OCI-LY3 (cell line): ENCODE results near the gene PPME1.

ENCODE experiments used
- CTCF ChIP-seq: fragments of 200-600, 300-600 bp; sonication (generic); IDR thresholded peaks from 2 replicates; pipeline ENCODE4 v1.5.1; 2014; ENCODE audit warnings: antibody characterized with exemption, low read length, low read depth
- EZH2phosphoT487 ChIP-seq: fragments of 200-600 bp; shearing (Covaris generic); IDR thresholded peaks from 2 replicates; pipeline ENCODE4 v1.6.1; 2018; ENCODE audit warnings: antibody characterized with exemption, mixed run types, low read depth

DNA sequence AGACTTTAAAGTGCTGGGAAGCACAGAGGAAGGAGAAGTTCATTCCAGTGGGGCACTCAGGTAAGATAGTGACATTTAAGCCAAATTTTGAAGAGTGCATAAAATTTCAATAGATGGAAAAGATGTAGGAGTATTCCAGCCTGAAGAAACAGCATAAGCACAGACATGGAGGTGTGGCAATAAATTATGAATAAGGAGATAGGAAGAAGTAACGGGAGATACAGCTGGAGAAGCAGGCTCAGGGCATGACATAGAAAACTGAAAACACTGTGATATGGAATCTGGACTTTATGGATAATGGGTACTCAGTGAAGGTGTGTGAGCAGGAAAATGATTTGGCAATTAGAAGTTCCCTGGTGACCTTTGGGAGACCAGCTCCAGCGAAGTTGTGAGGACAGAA lies 107.0 kb downstream of the PPME1 start:
- TF ChIP-seq EZH2phosphoT487 (no peak), CTCF (no peak)
